Measurements from ENCODE around the gene NDUFA5. TPM values are rescaled to one million over a fixed set of nuclear protein-coding genes. Genes with fewer than 3 reads are reported as not detected.
"Not testable (repeated sequence)": the region's sequence is repeated elsewhere in the genome, so short reads cannot be mapped to it uniquely, and the experiment has no call there.

Gene NDUFA5
- total RNA-seq, 1 donor from 2014 or later = 22.0 TPM

- no peak for DNase-seq (ENCODE audit: low read depth in 2 of 2)
Measured at GRCh38 chr7:123557016-123557397, 611 bp downstream of the NDUFA5 start.

- DNase-seq (ENCODE audit: low read depth in 2 of 2) = no peak
Measured at GRCh38 chr7:123555484-123555883, 2.1 kb downstream of the NDUFA5 start.

- DNase-seq (ENCODE audit: low read depth in 2 of 2) = no peak
Measured at GRCh38 chr7:123553159-123553558, 4.5 kb downstream of the NDUFA5 start.

- DNase-seq (ENCODE audit: low read depth in 2 of 2) = no peak
Measured at GRCh38 chr7:123552641-123553040, 5.0 kb downstream of the NDUFA5 start.

- DNase-seq (ENCODE audit: low read depth in 2 of 2) = not testable (repeated sequence)
Measured at GRCh38 chr7:123552134-123552533, 5.5 kb downstream of the NDUFA5 start.

GRCh38 chr7:123548406-123548805 is 9.2 kb downstream of the NDUFA5 start:
- DNase-seq (ENCODE audit: low read depth in 2 of 2) = no peak

GRCh38 chr7:123539871-123540270 is 17.7 kb downstream of the NDUFA5 start:
- DNase-seq (ENCODE audit: low read depth in 2 of 2) = no peak

- no peak for DNase-seq (ENCODE audit: low read depth in 2 of 2)
Measured at GRCh38 chr7:123538897-123539296, 18.7 kb downstream of the NDUFA5 start.

- DNase-seq (ENCODE audit: low read depth in 2 of 2) = peak in 1 of 2 donors; percentile 87
Measured at GRCh38 chr7:123538189-123538714, 19.4 kb downstream of the NDUFA5 start.

GRCh38 chr7:123537026-123537642 is 20.5 kb downstream of the NDUFA5 start:
- peak in 1 of 2 donors; percentile 40 for DNase-seq (ENCODE audit: low read depth in 2 of 2)

- DNase-seq (ENCODE audit: low read depth in 2 of 2) = no peak
Measured at GRCh38 chr7:123535517-123535916, 22.1 kb downstream of the NDUFA5 start.

GRCh38 chr7:123534383-123535260 is 23.0 kb downstream of the NDUFA5 start, which contains the start of gene IQUB:
IQUB (minus strand) TSS chr7:123534595; CDS start chr7:123512340, 22,255 bp downstream.
- peak; percentile 93 to 97 for DNase-seq (ENCODE audit: low read depth in 2 of 2)

- DNase-seq (ENCODE audit: low read depth in 2 of 2) = no peak
Measured at GRCh38 chr7:123533929-123534382, 23.7 kb downstream of the NDUFA5 start.

GRCh38 chr7:123533553-123533917 is 24.1 kb downstream of the NDUFA5 start:
- DNase-seq (ENCODE audit: low read depth in 2 of 2) = no peak

- peak in 1 of 2 donors; percentile 28 for DNase-seq (ENCODE audit: low read depth in 2 of 2)
Measured at GRCh38 chr7:123532788-123533552, 24.6 kb downstream of the NDUFA5 start.

- DNase-seq (ENCODE audit: low read depth in 2 of 2) = not testable (repeated sequence)
Measured at GRCh38 chr7:123532343-123532742, 25.3 kb downstream of the NDUFA5 start.

- DNase-seq (ENCODE audit: low read depth in 2 of 2) = not testable (repeated sequence)
Measured at GRCh38 chr7:123530035-123530591, 27.5 kb downstream of the NDUFA5 start.

GRCh38 chr7:123528265-123528664 is 29.4 kb downstream of the NDUFA5 start:
- DNase-seq (ENCODE audit: low read depth in 2 of 2) = no peak

- DNase-seq (ENCODE audit: low read depth in 2 of 2) = not testable (repeated sequence)
Measured at GRCh38 chr7:123527712-123528225, 29.8 kb downstream of the NDUFA5 start.

- not testable (repeated sequence) for DNase-seq (ENCODE audit: low read depth in 2 of 2)
Measured at GRCh38 chr7:123526533-123526932, 31.1 kb downstream of the NDUFA5 start.

- no peak for DNase-seq (ENCODE audit: low read depth in 2 of 2)
Measured at GRCh38 chr7:123522066-123522465, 35.6 kb downstream of the NDUFA5 start.

All from dermis microvascular lymphatic vessel endothelial cell (primary cell).